GM18909 (cell line): ENCODE results near the gene SUMO3.

Source experiments
- ATAC-seq: cut with Tn5 transposase; IDR thresholded peaks from one replicate; pipeline ENCODE4 v1.9.1; 2021; ENCODE audit warnings: mild to moderate bottlenecking; ENCODE audit not compliant: unreplicated experiment, poor library complexity

Gene SUMO3

DNA sequence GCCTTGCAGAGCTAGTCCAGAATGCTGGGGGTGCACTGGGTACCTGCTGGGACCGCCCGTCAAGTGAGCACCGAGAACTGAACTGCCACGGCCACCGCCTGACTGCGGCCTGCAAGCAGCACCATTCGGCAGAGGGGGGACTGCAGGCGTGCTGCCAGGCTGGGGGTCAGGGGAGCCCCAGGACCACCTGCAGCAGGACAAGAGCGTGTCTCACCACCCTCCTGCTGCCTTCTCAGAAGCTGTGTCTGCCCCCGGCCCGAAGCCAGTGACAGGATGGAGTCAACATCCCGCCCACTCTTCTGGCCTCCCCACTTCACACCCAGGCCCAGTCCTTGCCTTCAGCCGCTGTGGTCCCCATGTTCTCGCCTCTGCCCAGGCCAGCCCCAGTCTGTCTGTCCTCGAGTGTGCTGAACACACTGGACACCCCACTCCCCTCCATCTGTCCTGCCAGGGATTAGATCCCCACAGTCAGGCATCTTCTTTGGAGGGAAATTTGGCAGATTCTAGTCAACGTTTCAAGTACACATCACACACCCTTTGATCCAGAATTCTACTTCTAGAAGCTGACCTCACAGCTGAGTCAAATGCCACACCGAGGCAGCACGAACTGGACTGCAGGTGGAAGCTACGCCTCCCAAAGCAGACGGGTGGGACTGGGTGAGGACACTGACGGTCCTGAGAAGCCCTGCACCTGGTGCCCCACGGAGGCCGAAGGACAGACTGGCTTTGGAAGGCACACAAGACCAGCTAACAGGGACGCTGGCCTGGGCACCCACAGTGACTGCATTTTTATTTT, 29.6 kb upstream of the SUMO3 start:
- no peak for ATAC-seq

DNA sequence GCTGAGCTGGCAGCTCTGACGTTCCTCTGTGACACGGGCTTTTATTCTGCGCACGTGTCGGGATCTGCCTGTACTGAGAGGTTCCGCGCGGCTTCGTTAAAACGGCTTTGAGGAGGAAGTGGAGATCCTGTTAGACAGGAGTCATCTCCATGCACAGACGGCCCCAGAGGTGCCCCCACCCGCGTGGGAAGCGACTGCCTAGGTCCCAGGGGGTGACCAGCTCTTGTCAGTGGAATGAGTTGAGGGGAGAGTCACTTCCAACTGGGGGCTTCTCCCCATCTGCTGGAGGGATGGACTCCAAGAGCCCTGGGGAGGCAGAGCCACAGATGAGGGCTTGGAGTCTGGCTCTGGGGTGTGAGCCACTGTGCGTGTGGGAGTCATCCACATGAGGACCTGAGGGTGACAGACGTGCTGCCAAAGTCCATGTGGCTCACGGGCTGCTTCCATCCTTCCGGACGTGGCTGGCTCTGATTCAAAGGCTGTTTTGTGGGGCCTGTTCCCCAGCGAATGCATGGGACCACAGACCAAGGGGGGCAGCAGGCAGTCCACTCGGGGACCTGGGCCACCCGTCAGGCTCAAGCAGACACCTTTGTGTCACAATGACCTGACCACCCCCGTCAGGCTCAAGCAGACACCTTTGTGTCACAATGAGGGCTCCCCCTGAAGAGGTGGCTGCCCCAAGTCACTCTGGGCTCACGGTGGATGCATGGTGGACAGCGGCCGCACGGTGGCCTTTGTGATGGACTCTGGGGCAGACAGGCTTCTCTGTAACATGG, 28.8 kb upstream of the SUMO3 start:
- ATAC-seq = no peak

GRCh38 chr21:44846224-44846484, 28.3 kb upstream of the SUMO3 start:
- ATAC-seq = no peak

GRCh38 chr21:44845418-44846223, 27.8 kb upstream of the SUMO3 start:
- ATAC-seq = no peak

DNA sequence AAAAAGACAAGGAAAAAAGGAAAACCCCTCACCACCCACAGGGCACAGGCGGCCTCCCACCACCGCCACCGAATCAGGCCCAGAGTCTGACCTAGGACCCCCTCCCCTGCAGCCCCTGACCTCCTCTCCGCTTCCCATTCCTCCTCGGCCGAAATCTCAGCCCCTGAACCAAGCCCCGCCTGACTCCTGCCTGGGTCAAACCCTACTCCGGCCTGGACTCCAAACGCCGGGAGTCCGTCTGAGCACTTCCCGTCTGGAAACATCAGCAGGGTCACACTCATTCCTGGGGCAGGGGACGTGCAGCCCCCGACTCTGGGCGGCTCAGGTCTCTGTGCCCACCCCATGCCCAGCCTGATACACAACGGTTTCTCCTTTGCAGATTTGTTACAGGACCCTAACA, 26.4 kb upstream of the SUMO3 start:
- no peak for ATAC-seq

GRCh38 chr21:44842721-44843445, 25.0 kb upstream of the SUMO3 start:
- no peak for ATAC-seq

GRCh38 chr21:44842087-44842486, 24.2 kb upstream of the SUMO3 start:
- no peak for ATAC-seq

- ATAC-seq = no peak
These were observed 22.9 kb upstream of the SUMO3 start for GRCh38 chr21:44840771-44841170.

- no peak for ATAC-seq
These were observed 21.1 kb upstream of the SUMO3 start for GRCh38 chr21:44838951-44839350.

GRCh38 chr21:44838039-44838895, 20.4 kb upstream of the SUMO3 start:
- ATAC-seq = no peak

- ATAC-seq = no peak
These were observed 19.7 kb upstream of the SUMO3 start for GRCh38 chr21:44837537-44837936.

GRCh38 chr21:44836666-44837471, 19.0 kb upstream of the SUMO3 start:
- no peak for ATAC-seq

DNA sequence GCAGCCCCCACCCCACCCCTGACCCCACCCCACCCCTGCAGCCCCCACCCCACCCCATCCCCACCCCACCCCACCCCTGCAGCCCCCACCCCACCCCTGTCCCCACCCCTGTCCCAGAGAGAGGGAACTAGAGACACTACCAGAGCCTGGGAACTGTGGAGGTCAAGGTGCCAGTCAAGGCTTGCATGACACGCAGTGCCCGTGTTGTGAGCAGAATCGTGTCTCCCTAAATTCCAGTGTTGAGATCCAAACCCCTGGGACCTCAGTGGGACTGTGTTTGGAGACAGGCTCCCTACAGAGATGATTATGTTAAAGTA, 18.4 kb upstream of the SUMO3 start:
- ATAC-seq = no peak

GRCh38 chr21:44835647-44835973, 17.7 kb upstream of the SUMO3 start:
- no peak for ATAC-seq

DNA sequence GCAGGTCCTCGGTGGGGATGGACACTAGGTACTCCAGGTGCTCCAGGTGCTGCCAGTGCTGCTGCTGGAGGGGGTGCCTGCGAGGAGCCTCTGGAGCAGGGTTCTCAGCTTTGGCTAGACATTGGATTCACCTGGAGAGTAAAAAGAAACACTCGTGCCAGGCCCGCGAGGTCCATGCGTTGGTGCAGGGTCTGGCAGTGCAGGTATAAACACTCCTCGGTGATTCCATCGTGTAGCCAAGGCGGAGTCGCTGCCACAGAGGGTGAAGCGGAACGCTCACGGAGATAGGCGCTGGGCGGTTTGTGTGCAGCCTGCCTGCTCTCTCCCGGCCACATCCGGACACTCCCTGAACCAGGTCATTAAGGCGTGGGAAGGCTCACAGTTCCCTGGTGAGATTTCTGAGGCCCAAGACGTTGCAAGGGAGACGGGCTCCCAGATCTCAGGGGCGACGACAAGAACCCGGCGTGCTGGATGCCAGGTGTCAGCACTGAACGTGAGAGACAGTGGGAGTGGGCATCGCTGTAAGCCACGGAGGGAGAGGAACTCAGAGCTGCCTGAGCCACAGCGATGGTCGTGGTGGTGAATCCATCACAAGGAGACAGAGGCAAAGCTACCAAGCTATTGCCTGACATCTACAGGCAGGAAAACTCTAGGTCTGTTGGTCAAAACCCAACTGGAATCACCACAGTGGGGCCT, 17.2 kb upstream of the SUMO3 start:
- no peak for ATAC-seq

DNA sequence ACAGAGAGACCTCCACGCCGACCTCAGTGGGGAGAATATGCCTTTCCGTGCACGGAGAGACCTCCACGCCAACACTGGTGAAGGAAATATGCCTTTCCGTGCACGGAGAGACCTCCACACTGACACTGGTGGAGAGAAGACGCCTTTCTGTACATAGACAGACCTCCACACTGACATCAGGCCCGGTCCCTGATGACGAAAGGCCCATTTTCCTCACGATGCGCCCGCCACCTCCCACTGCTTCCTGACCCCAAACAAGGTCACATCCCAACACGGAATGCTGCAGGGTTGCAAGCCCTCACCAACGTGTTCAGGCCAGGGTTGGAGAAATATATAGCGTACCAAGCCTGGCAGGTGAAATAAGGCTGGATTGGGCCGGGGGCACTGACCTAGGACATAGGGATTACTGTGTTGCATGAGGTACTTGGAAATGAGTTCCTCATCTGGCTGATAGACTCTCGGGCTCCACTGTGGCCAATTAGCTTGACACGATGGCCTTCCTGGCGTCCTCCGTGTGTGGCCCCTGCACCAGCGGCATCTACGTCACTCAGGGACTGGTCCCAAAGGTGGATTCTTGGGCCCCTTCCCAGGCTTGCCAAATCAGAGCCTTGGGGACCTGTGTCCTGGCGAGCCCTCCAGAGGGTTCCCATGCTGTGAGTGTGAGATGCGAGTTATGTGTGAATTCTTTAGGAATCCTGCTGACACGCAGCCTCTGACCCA, 16.5 kb upstream of the SUMO3 start:
- ATAC-seq = no peak

DNA sequence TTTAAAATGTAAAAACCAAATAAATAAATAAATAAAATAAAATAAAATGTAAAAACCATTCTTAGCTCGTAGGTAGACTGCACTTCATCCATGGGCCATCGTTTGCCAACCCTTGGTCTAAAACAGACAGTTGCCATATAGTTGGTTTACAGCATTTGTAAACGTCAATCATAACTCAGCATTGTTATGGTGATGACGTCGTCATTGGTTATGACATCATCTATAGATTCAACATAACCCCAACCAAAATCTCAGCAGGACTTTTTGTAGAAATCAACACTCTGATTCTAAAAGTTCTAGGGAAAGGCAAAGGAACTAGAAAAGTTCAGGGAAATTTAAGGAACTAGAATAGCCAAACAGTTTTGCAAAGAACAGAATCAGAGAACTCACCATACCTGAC, 15.8 kb upstream of the SUMO3 start:
- no peak for ATAC-seq
